Skeletal muscle tissue (tissue), 4 donors: ENCODE data around the gene GIMAP1. TPM values are rescaled to one million over a fixed set of nuclear protein-coding genes. Genes with fewer than 3 reads are reported as not detected.

Source experiments
- H3K27ac ChIP-seq: one replicate; pipeline ENCODE4 v1.7.0; 2013; ENCODE audit warnings: mild to moderate bottlenecking, low read depth, low read length, inconsistent platforms
- H3K27me3 ChIP-seq, 3 donors: one replicate each; pipeline ENCODE4 v1.7.0; 2013; ENCODE audit warnings: low read length in 3 of 3; ENCODE audit not compliant: control insufficient read depth in 3 of 3, insufficient read depth in 3 of 3
- H3K36me3 ChIP-seq, 3 donors: one replicate each; pipeline ENCODE4 v1.7.0; 2013; ENCODE audit warnings: low read length in 3 of 3; ENCODE audit not compliant: control insufficient read depth in 3 of 3, insufficient read depth in 3 of 3
- H3K4me1 ChIP-seq, 3 donors: one replicate each; pipeline ENCODE4 v1.7.0; 2013; ENCODE audit warnings: low read length in 3 of 3, mild to moderate bottlenecking in 3 of 3; ENCODE audit not compliant: control insufficient read depth in 3 of 3, insufficient read depth in 3 of 3
- H3K4me3 ChIP-seq, 3 donors: one replicate each; pipeline ENCODE4 v1.7.0; 2013; ENCODE audit warnings: low read length in 3 of 3
- H3K9ac ChIP-seq, 3 donors: one replicate each; pipeline ENCODE4 v1.7.0; 2013; ENCODE audit warnings: low read length in 3 of 3, mild to moderate bottlenecking in 3 of 3, moderate library complexity in 2 of 3, low read depth in 1 of 3
- H3K9me3 ChIP-seq, 3 donors: one replicate each; pipeline ENCODE4 v1.7.0; 2013; ENCODE audit warnings: low read length in 3 of 3; ENCODE audit not compliant: control insufficient read depth in 3 of 3
- total RNA-seq: library from RNA; depleted of rRNA; stranded (reverse); fragments of >200 nt; gene quantifications from one replicate; pipeline ENCODE4 v1.2.3, GENCODE V29; 2014
- donor health status: Osteomylitis.

Gene GIMAP1
- total RNA-seq, 1 donor from 2014 or later = 1.0 TPM

DNA sequence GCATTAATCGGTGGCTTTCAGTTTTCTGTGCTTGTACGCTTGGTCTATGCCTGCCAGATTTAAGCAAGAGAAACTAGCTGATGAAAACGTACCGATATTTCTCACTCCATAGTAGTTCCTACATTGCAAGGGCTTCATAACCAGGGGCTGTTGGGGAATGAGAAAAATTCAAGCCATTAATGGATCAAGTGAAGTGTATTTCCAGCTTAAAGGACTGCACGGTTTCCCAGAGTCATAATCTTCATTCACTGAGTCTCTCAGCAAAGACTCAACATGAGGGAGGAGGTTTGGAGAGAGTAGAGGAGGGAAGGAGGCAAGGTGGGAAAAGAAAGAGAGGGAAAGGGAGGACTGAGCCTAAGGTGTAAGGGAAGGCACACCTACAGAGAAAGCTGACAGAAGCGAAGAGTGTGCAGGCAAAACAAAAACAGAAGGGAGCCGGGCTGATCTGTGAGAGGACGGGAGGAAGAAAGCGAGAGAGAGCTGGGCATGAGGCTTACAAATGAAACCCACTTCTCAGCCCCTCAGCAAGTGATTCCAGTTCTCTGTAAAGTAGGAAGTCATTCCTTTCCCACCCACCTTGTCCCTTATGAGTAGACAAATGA, 30.3 kb upstream of the GIMAP1 start:
- no peaks in the 10 kb centered on the region for H3K27me3 ChIP-seq
- H3K4me1 ChIP-seq = no peaks in the 10 kb centered on the region
- peak overlapping the region; percentile 65 to 69 (median 68) for H3K9ac ChIP-seq
- H3K4me3 ChIP-seq = peak overlapping the region; percentile 50 to 79 (median 57)
- peak overlapping the region; percentile 73 for H3K27ac ChIP-seq
- H3K36me3 ChIP-seq = peaks cover 0 to 7% (median 0%) of the 10 kb centered on the region in 3 donors
- H3K9me3 ChIP-seq = no peaks in the 10 kb centered on the region

DNA sequence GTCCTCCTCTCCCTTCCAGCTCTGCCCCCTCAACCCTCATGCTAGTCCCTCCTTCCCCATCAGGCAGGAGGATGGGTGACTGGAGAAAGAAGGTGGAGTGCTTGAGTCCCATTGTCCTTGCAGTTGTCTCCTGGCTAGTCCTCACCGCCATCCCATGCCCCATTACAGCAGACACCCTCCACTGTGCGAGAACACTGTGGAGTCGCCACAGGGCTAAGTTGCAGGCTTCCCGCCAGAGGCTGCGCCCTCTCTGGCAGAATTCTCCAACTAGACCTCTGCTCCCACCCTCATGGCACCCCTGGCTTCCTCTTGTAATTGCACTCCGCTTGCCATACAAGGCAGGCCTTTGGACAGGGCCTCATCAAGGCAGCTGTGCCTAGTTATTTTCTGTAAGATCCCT, 27.8 kb upstream of the GIMAP1 start:
- H3K9me3 ChIP-seq = no peaks in the 10 kb centered on the region
- no peak overlapping the region for H3K4me3 ChIP-seq
- H3K27me3 ChIP-seq = no peaks in the 10 kb centered on the region
- no peak overlapping the region for H3K9ac ChIP-seq
- H3K27ac ChIP-seq = no peak overlapping the region
- no peaks in the 10 kb centered on the region for H3K4me1 ChIP-seq
- H3K36me3 ChIP-seq = peaks cover 0 to 8% (median 2%) of the 10 kb centered on the region in 3 donors

DNA sequence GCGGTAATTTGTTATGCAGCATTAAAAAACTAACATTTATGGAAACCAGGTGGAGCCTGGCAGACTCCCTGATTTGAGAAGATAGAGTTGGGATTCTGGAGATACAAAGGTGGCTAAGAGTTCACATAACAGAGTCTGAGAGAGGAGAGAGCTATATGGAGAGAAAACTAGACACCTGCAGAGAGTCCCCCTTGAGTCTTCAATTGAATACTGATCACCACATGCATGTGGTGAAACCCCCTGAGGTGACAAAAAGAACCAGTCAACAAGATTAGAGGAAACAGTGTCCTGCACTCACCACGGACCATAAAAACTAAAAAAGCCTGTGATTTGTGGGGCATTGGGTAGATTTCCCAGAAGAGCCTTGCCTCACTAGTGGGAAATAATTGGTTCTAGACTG, 20.8 kb upstream of the GIMAP1 start:
- no peaks in the 10 kb centered on the region for H3K27me3 ChIP-seq
- peaks cover 0 to 2% (median 2%) of the 10 kb centered on the region in 3 donors for H3K36me3 ChIP-seq
- H3K9ac ChIP-seq = no peak overlapping the region
- H3K9me3 ChIP-seq = peaks cover 0 to 8% (median 5%) of the 10 kb centered on the region in 3 donors
- no peak overlapping the region for H3K27ac ChIP-seq
- no peaks in the 10 kb centered on the region for H3K4me1 ChIP-seq
- H3K4me3 ChIP-seq = no peak overlapping the region

DNA sequence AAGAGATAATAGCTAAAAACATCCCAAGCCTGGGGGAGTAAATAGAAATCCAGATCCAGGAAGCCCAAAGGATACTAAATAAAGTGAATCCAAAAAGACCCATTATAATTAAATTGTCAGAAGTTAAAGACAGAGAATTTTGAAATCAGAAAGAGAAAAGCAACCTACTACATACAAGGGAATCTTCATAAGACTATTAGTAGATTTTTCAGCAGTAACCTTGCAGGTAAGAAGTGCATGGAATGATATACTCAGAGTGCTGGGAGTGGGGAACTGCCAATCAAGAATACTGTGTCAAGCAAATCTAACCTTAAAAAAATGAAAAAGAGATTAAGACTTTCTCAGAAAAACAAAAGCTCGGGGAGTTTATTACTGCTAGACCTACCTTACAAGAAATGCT, 13.2 kb upstream of the GIMAP1 start:
- no peaks in the 10 kb centered on the region for H3K36me3 ChIP-seq
- H3K4me1 ChIP-seq = no peaks in the 10 kb centered on the region
- H3K27me3 ChIP-seq = no peaks in the 10 kb centered on the region
- peaks cover 3 to 13% (median 5%) of the 10 kb centered on the region in 3 donors for H3K9me3 ChIP-seq
- no peak overlapping the region for H3K4me3 ChIP-seq
- no peak overlapping the region for H3K9ac ChIP-seq
- H3K27ac ChIP-seq = no peak overlapping the region

DNA sequence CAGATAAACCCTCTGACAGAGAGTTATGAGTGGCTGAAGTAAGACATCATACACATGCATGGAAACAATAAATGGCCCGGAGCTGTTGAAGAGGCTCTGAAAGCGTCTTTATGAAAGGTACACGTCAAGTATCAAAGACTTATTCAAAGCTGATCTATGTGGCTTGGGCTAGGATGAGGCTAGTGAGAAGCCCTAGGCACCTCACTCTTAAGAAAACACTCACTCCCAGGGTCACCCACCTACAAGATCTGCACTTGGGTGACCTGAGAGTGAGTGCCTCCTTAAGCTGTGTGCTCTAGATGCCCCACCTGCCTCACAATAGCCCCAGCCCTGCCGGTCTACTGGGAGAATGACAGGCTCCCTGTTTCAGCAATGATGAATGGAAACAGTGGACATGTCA, 1.1 kb upstream of the GIMAP1 start:
- Histone ChIP-seq H3K36me3 (no peaks in the 10 kb centered on the region), H3K27me3 (no peaks in the 10 kb centered on the region), H3K9ac (no peak overlapping the region), H3K4me1 (peaks cover 0 to 5% (median 0%) of the 10 kb centered on the region in 3 donors), H3K27ac (peak overlapping the region; percentile 68), H3K4me3 (no peak overlapping the region), H3K9me3 (no peaks in the 10 kb centered on the region)

DNA sequence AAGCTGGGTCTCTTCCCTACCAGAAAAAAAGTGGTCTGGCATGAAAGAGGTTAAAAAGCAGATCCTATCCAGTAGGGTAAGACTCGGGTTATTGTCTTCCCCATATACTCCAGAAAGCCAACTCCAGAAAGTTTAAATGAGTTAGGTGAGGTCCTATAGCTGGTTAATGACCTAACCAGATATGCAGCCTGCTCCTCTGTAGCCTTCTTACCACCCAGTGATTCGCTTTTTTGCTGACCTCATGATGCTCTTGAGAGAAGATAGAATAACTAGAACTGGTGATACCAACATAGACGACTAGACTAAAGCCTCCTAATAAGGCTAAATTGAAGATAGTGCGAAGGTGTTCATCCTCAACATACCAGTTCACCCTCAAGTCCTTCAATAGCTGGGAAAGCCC, 675 bp upstream of the GIMAP1 start:
- Histone ChIP-seq H3K27me3 (no peaks in the 10 kb centered on the region), H3K4me1 (peaks cover 0 to 5% (median 0%) of the 10 kb centered on the region in 3 donors), H3K36me3 (no peaks in the 10 kb centered on the region), H3K4me3 (peak overlapping the region; percentile 29 to 75 (median 58)), H3K9me3 (no peaks in the 10 kb centered on the region), H3K27ac (peak overlapping the region; percentile 68), H3K9ac (peak overlapping the region in 1 of 3 donors; percentile 45)

DNA sequence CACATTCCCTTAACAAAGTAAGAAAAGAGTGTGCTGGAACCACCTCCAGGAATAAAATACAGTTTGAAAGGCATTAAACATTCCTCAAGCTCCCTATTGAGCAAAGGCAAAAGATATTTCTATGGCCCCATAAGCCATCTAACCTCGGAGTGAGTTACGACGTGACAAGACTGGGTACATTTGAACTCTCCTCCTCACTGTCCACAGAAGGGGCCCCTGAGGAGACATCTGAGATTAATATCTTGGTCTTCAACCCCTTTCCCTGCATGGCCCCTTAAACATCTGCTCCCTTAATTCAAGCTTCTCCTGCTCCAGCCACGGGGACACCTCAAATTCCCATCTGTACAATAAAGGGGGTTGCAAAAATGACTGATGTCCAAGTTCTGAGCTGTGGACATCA, 526 bp downstream of the GIMAP1 start:
- peak overlapping the region; percentile 66 to 78 (median 71) for H3K9ac ChIP-seq

DNA sequence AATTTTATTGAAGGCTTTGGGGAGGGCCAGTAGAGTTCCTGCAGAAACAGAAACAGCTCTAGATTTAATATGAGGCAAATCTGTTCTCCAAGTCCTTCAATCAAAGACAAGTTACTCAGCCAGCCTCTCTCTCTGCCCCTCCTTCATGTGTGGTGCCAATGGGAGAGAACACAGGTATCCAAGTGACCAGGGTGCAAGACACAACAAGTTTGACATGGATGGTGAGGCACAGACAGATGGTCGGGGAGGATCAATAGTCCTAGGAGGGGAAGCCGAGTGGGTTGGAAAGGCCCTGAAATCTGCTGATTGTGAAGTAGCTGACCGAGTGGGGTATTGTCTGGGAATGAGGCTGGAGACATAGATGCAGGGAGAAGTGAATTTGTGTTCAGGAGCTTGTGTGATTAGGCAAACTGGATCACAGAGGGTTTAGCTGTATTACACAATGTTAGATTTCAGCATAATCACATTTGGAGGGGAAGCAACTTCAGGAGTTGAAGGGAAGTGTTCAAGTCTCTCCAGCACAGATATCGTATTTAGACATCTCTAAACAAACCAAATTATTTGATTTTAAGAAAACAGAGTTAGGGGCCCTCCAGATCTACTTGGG, 1.5 kb downstream of the GIMAP1 start:
- Histone ChIP-seq H3K27me3 (no peaks in the 10 kb centered on the region), H3K4me3 (peak overlapping the region; percentile 40 to 75 (median 52)), H3K9ac (peak overlapping the region; percentile 17 to 78 (median 32)), H3K4me1 (peaks cover 0 to 5% (median 2%) of the 10 kb centered on the region in 3 donors), H3K36me3 (no peaks in the 10 kb centered on the region), H3K9me3 (no peaks in the 10 kb centered on the region), H3K27ac (peak overlapping the region; percentile 68)

More for the DNA sequence above, 526 bp downstream of the GIMAP1 start:
- H3K27me3 ChIP-seq = no peaks in the 10 kb centered on the region
- H3K9me3 ChIP-seq = no peaks in the 10 kb centered on the region
- peak overlapping the region; percentile 68 for H3K27ac ChIP-seq
- peak overlapping the region; percentile 58 to 75 (median 70) for H3K4me3 ChIP-seq
- H3K36me3 ChIP-seq = no peaks in the 10 kb centered on the region
- peaks cover 0 to 5% (median 0%) of the 10 kb centered on the region in 3 donors for H3K4me1 ChIP-seq

DNA sequence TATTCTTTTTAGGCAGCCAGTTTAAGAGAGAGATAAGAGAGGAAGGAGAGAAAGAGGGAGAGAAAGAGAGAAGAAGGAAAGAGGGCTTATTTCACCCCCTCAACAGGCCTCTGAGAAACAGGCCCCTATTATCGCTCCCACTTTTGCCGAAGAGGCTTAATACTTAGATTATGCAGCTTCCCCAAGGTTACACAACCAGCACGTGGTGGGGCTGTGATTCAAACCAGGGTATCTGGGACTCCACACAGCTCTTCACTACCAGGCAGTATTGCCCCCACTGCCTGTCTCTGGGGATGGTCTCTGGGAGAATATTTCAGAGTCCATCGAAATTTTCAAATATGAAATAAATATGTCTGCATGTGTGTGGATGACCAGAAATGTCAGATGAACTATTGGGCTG, 3.0 kb downstream of the GIMAP1 start:
- Histone ChIP-seq H3K4me1 (peaks cover 0 to 5% (median 2%) of the 10 kb centered on the region in 3 donors), H3K9me3 (no peaks in the 10 kb centered on the region), H3K27ac (no peak overlapping the region), H3K36me3 (no peaks in the 10 kb centered on the region), H3K27me3 (no peaks in the 10 kb centered on the region), H3K9ac (peak overlapping the region in 1 of 3 donors; percentile 43), H3K4me3 (peak overlapping the region in 2 of 3 donors; percentile 22 to 34)
